Breast epithelium (tissue), 4 donors: ENCODE results near the gene SMO. TPM values are rescaled to one million over a fixed set of nuclear protein-coding genes. Genes with fewer than 3 reads are reported as not detected.

Experiments used
- DNase-seq, 2 donors: peaks; one replicate each; pipeline ENCODE4 v3.0.0-alpha.2; 2019; ENCODE audit warnings: low spot score in 2 of 2
- H3K27ac ChIP-seq, 2 donors: fragments of 200-600 bp; sonication (generic) in 1 of 2; one replicate each; pipeline ENCODE4 v1.5.1; 2016 to 2019; ENCODE audit warnings: mild to moderate bottlenecking in 1 of 2
- H3K27me3 ChIP-seq, 2 donors: fragments of 200-600 bp; sonication (generic) in 1 of 2; one replicate each; pipeline versions ENCODE4 v1.5.1 to v1.6.0; 2017 to 2019; ENCODE audit warnings: control low read depth in 1 of 2, mild to moderate bottlenecking in 1 of 2
- H3K36me3 ChIP-seq: fragments of 200-600 bp; one replicate; pipeline ENCODE4 v1.5.1; 2019
- H3K4me1 ChIP-seq, 2 donors: fragments of 200-600 bp; sonication (generic); one replicate each; pipeline ENCODE4 v1.5.1; 2016 to 2019; ENCODE audit warnings: control low read depth in 1 of 2
- H3K4me3 ChIP-seq, 3 donors: fragments of 200-600 bp; sonication (generic); 1 replicate in 2 of 3; 2 replicates in 1 of 3; pipeline ENCODE4 v1.5.1; 2016 to 2019; ENCODE audit warnings: mild to moderate bottlenecking in 3 of 3, moderate library complexity in 2 of 3
- H3K9me3 ChIP-seq, 2 donors: fragments of 200-600 bp; sonication (generic) in 1 of 2; one replicate each; pipeline ENCODE4 v1.5.1; 2016 to 2019; ENCODE audit warnings: control low read depth in 1 of 2
- CTCF ChIP-seq, 3 donors: fragments of 450-650 bp; IDR thresholded peaks; one replicate each; pipeline ENCODE4 v1.5.1; 2016 to 2017; ENCODE audit warnings: antibody characterized with exemption in 3 of 3, mild to moderate bottlenecking in 3 of 3, moderate library complexity in 3 of 3
- POLR2A ChIP-seq: fragments of 450-650 bp; IDR thresholded peaks from one replicate; pipeline ENCODE4 v1.6.1; 2016; ENCODE audit warnings: antibody characterized with exemption, mild to moderate bottlenecking, moderate library complexity
- POLR2AphosphoS5 ChIP-seq, 3 donors: sonication (generic); formaldehyde crosslinking; IDR thresholded peaks; one replicate each; pipeline ENCODE4 v1.6.1; 2017; ENCODE audit warnings: antibody characterized with exemption in 3 of 3
- intact Hi-C: fragments of 100-400 bp; cut with DNase I; formaldehyde crosslinking; loops from one replicate; pipeline ENCODE4 v1.15.1; 2023; ENCODE audit warnings: low total_unique reads
- total RNA-seq, 3 donors: library from RNA; depleted of rRNA; stranded (reverse); fragments of >200 nt; gene quantifications; one replicate each; pipeline ENCODE4 v1.1.0, GENCODE V29; 2016

SMO gene
- 10 to 100 TPM in 2 of 3 donors, 1 to 10 TPM in 1; 6.2 to 11.8 (median 10.2) TPM for total RNA-seq

- H3K27me3 ChIP-seq: no peaks in the 10 kb centered on the region
- H3K36me3 ChIP-seq: no peaks in the 10 kb centered on the region
- DNase-seq: no peak
- peak within 1 kb of the TSS; percentile 75 to 91 (median 80) for H3K4me3 ChIP-seq
- H3K27ac ChIP-seq: peak within 1 kb of the TSS; percentile 26 to 60
- no peaks in the 10 kb centered on the region for H3K9me3 ChIP-seq
- no peaks in the 10 kb centered on the region for H3K4me1 ChIP-seq
- no peak for TF ChIP-seq CTCF (IDR thresholded peaks at IDR 0.05)
- TF ChIP-seq POLR2A: no peak
- TF ChIP-seq POLR2AphosphoS5 (IDR thresholded peaks at IDR 0.05): no peak
- intact Hi-C loops: no loop called here
These were observed at the start of gene SMO for GRCh38 chr7:129188372-129188891. Gene SMO, plus strand, starts transcription at chr7:129188633. Its CDS starts 519 bp downstream, at chr7:129189152.

GRCh38 chr7:129143724-129144094, 44.7 kb upstream of the SMO start:
- Histone ChIP-seq H3K36me3 (no peaks in the 10 kb centered on the region), H3K27me3 (no peaks in the 10 kb centered on the region), H3K27ac (no peak overlapping the region), H3K9me3 (no peaks in the 10 kb centered on the region), H3K4me1 (no peaks in the 10 kb centered on the region), H3K4me3 (peak overlapping the region in 2 of 3 donors; percentile 61 to 73)
- no peak for TF ChIP-seq POLR2AphosphoS5 (IDR thresholded peaks at IDR 0.05)
- no peak for TF ChIP-seq CTCF (IDR thresholded peaks at IDR 0.05)
- TF ChIP-seq POLR2A: no peak
- DNase-seq: no peak
- intact Hi-C loops: no loop called here

GRCh38 chr7:129144095-129144833, 44.2 kb upstream of the SMO start, which contains the start of gene TSPAN33:
Gene TSPAN33, plus strand, starts transcription at chr7:129144707. Its CDS starts 274 bp downstream, at chr7:129144981.
- Histone ChIP-seq H3K4me3 (peak within 1 kb of the TSS; percentile 45 to 73 (median 61)), H3K4me1 (no peaks in the 10 kb centered on the region), H3K27ac (no peak within 1 kb of the TSS), H3K27me3 (no peaks in the 10 kb centered on the region), H3K9me3 (no peaks in the 10 kb centered on the region), H3K36me3 (no peaks in the 10 kb centered on the region)
- no peak for TF ChIP-seq POLR2AphosphoS5 (IDR thresholded peaks at IDR 0.05)
- TF ChIP-seq POLR2A: no peak
- TF ChIP-seq CTCF (IDR thresholded peaks at IDR 0.05): no peak
- DNase-seq: peak; percentile 57 to 77
- intact Hi-C loops: no loop called here

- Histone ChIP-seq H3K4me3 (peak overlapping the region; percentile 45 to 73 (median 61)), H3K36me3 (no peaks in the 10 kb centered on the region), H3K27ac (no peak overlapping the region), H3K4me1 (no peaks in the 10 kb centered on the region), H3K9me3 (no peaks in the 10 kb centered on the region), H3K27me3 (no peaks in the 10 kb centered on the region)
- no peak for DNase-seq
- intact Hi-C loops: no loop called here
- no peak for TF ChIP-seq CTCF (IDR thresholded peaks at IDR 0.05)
- no peak for TF ChIP-seq POLR2AphosphoS5 (IDR thresholded peaks at IDR 0.05)
These were observed 43.4 kb upstream of the SMO start for GRCh38 chr7:129144834-129145668.
